ENCODE results near the gene GTF3A. TPM values are rescaled to one million over a fixed set of nuclear protein-coding genes. Genes with fewer than 3 reads are reported as not detected.

GTF3A gene
- total RNA-seq, 4 donors from 2014 or later = 43.1 to 195 (median 60.0) TPM

- no peak for TF ChIP-seq EP300 (IDR thresholded peaks at IDR 0.05; ENCODE audit: low read depth)
- TF ChIP-seq POLR2A (IDR thresholded peaks at IDR 0.05) = no peak
- 83 to 85% methylated on average over 2 to 3 of the region's 3 CpGs for WGBS, 2 donors (ENCODE audit: low coverage in 1 of 2)
- DNase-seq = no peak
- Histone ChIP-seq H3K27ac (no peak overlapping the region), H3K9me3 (no peaks in the 10 kb centered on the region), H3K27me3 (no peaks in the 10 kb centered on the region), H3K4me1 (peaks cover 2 to 7% (median 4%) of the 10 kb centered on the region in 4 donors), H3K4me3 (no peak overlapping the region), H3K36me3 (peaks cover 0 to 63% (median 26%) of the 10 kb centered on the region in 4 donors)
- intact Hi-C loops (cut with DNase I; ENCODE audit: low total_unique reads) = no loop called here
- in situ Hi-C loops (cut with MboI; ENCODE audit: low pct_ligation_motif_present in 1 of 4, low pct_unique_long_range_greater_than_20kb in 1 of 4, low sequenced_read_pairs in 3 of 4) = no loop called here
Measured at GRCh38 chr13:27432180-27432579, 7.8 kb downstream of the GTF3A start.

DNA sequence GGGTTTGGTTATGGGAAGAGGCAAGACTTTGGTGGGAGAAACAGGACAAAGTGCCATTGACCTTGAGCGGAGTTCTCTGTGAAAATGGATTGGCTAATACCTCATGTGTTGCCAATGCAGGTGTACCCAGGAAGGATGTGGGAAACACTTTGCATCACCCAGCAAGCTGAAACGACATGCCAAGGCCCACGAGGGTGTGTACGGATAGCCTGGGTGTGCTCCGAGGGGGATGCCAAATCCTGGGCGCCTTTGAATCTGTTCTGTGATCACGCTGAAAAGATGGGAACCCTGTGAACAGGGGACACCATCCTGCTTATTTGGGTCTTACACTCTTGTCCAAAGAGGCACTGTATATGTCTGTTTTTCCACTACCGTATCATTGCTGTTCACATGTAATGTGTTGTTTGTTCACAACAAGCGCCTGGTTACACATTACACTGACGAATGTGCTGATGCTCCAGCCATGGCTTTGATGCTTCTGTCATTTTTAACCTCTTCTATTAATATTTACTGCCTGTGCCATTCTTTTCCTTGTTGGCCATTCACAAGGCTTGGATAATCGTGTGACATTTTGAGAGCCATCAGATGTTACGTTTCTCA, 8.3 kb downstream of the GTF3A start:
- Histone ChIP-seq H3K4me3 (no peak overlapping the region), H3K27ac (no peak overlapping the region), H3K4me1 (peaks cover 0 to 2% (median under 1%) of the 10 kb centered on the region in 4 donors), H3K27me3 (no peaks in the 10 kb centered on the region), H3K9me3 (no peaks in the 10 kb centered on the region), H3K36me3 (peaks cover 0 to 63% (median 26%) of the 10 kb centered on the region in 4 donors)
- in situ Hi-C loops (cut with MboI; ENCODE audit: low pct_ligation_motif_present in 1 of 4, low pct_unique_long_range_greater_than_20kb in 1 of 4, low sequenced_read_pairs in 3 of 4) (no loop called here), intact Hi-C loops (cut with DNase I; ENCODE audit: low total_unique reads) (no loop called here)
- WGBS, 2 donors (ENCODE audit: low coverage in 1 of 2) = 82 to 84% methylated on average over 4 to 12 of the region's 12 CpGs
- DNase-seq = no peak
- no peak for TF ChIP-seq POLR2AphosphoS5 (IDR thresholded peaks at IDR 0.05)
- TF ChIP-seq POLR2A (IDR thresholded peaks at IDR 0.05) = no peak
- no peak for TF ChIP-seq EP300 (IDR thresholded peaks at IDR 0.05; ENCODE audit: low read depth)
- TF ChIP-seq, protein P1, sequence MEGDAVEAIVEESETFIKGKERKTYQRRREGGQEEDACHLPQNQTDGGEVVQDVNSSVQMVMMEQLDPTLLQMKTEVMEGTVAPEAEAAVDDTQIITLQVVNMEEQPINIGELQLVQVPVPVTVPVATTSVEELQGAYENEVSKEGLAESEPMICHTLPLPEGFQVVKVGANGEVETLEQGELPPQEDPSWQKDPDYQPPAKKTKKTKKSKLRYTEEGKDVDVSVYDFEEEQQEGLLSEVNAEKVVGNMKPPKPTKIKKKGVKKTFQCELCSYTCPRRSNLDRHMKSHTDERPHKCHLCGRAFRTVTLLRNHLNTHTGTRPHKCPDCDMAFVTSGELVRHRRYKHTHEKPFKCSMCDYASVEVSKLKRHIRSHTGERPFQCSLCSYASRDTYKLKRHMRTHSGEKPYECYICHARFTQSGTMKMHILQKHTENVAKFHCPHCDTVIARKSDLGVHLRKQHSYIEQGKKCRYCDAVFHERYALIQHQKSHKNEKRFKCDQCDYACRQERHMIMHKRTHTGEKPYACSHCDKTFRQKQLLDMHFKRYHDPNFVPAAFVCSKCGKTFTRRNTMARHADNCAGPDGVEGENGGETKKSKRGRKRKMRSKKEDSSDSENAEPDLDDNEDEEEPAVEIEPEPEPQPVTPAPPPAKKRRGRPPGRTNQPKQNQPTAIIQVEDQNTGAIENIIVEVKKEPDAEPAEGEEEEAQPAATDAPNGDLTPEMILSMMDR (IDR thresholded peaks at IDR 0.05) = no peak

DNA sequence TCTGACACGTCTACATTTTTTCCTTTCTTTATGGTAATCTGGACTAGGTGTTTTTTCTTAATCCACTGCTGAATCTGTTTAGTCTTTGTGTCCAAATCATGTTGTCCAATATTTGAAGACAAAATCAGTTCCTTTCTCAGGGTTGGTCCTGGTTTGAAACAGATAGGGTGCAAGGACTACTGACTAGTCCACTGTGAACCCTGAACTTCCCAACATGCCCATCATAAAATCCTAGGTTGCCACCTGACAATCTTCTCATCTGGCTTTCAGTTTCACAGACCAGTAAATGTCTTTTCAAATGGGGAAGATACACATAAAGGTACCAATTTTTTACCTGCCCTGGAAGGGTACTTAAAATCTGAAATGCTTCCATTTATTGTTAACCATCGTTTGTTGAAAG, 12.7 kb downstream of the GTF3A start:
- Histone ChIP-seq H3K9me3 (no peaks in the 10 kb centered on the region), H3K27ac (no peak overlapping the region), H3K4me3 (no peak overlapping the region), H3K27me3 (no peaks in the 10 kb centered on the region), H3K4me1 (peaks cover 0 to 11% (median 5%) of the 10 kb centered on the region in 4 donors), H3K36me3 (peaks cover 0 to 52% (median 27%) of the 10 kb centered on the region in 4 donors)
- in situ Hi-C loops (cut with MboI; ENCODE audit: low pct_ligation_motif_present in 1 of 4, low pct_unique_long_range_greater_than_20kb in 1 of 4, low sequenced_read_pairs in 3 of 4) = no loop called here
- no peak for DNase-seq
- intact Hi-C loops (cut with DNase I; ENCODE audit: low total_unique reads) = no loop called here
- 94 to 95% methylated on average over 2 of the region's 2 CpGs for WGBS, 2 donors (ENCODE audit: low coverage in 1 of 2)
- no peak for TF ChIP-seq POLR2A (IDR thresholded peaks at IDR 0.05)
- TF ChIP-seq POLR2AphosphoS5 (IDR thresholded peaks at IDR 0.05) = no peak
- no peak for TF ChIP-seq EP300 (IDR thresholded peaks at IDR 0.05; ENCODE audit: low read depth)
- TF ChIP-seq, protein P1 (IDR thresholded peaks at IDR 0.05) = no peak

GRCh38 chr13:27440408-27440807, 16.0 kb downstream of the GTF3A start:
- in situ Hi-C loops (cut with MboI; ENCODE audit: low pct_ligation_motif_present in 1 of 4, low pct_unique_long_range_greater_than_20kb in 1 of 4, low sequenced_read_pairs in 3 of 4) = no loop called here
- no peak overlapping the region for H3K27ac ChIP-seq
- peaks cover 0 to 26% (median 15%) of the 10 kb centered on the region in 4 donors for H3K4me1 ChIP-seq
- intact Hi-C loops (cut with DNase I; ENCODE audit: low total_unique reads) = no loop called here
- no peak for DNase-seq
- no peak overlapping the region for H3K4me3 ChIP-seq
- peaks cover 0 to 22% (median 11%) of the 10 kb centered on the region in 4 donors for H3K36me3 ChIP-seq
- 80 to 81% methylated on average over 1 of the region's 1 CpG for WGBS, 2 donors (ENCODE audit: low coverage in 1 of 2)
- no peaks in the 10 kb centered on the region for H3K27me3 ChIP-seq
- H3K9me3 ChIP-seq = no peaks in the 10 kb centered on the region
- TF ChIP-seq EP300 (IDR thresholded peaks at IDR 0.05; ENCODE audit: low read depth) (no peak), POLR2AphosphoS5 (IDR thresholded peaks at IDR 0.05) (no peak), POLR2A (IDR thresholded peaks at IDR 0.05) (no peak)
- TF ChIP-seq, protein P1 (IDR thresholded peaks at IDR 0.05) = no peak
